ENCODE data around the gene ROBO1. TPM values are rescaled to one million over a fixed set of nuclear protein-coding genes. Genes with fewer than 3 reads are reported as not detected.

The ROBO1 gene
- total RNA-seq, 1 experiment from 2014 or later = 33.9 TPM

- intact Hi-C loops (cut with micrococcal nuclease; ENCODE audit: unreplicated experiment) = no loop called here
- Mint-ChIP-seq H3K4me3 (ENCODE audit: low read depth, unreplicated experiment) (no peak overlapping the region), H3K4me1 (ENCODE audit: low read depth, unreplicated experiment) (peaks cover 6% of the 10 kb centered on the region), H3K27ac (ENCODE audit: unreplicated experiment) (no peak overlapping the region), H3K36me3 (ENCODE audit: insufficient read depth, unreplicated experiment) (no peaks in the 10 kb centered on the region), H3K27me3 (ENCODE audit: unreplicated experiment) (no peaks in the 10 kb centered on the region), H3K9me3 (ENCODE audit: low read depth, unreplicated experiment) (peaks cover 5% of the 10 kb centered on the region)
- CTCF ChIA-PET = no interaction called here
- no peak for DNase-seq
- TF ChIP-seq, protein P1, sequence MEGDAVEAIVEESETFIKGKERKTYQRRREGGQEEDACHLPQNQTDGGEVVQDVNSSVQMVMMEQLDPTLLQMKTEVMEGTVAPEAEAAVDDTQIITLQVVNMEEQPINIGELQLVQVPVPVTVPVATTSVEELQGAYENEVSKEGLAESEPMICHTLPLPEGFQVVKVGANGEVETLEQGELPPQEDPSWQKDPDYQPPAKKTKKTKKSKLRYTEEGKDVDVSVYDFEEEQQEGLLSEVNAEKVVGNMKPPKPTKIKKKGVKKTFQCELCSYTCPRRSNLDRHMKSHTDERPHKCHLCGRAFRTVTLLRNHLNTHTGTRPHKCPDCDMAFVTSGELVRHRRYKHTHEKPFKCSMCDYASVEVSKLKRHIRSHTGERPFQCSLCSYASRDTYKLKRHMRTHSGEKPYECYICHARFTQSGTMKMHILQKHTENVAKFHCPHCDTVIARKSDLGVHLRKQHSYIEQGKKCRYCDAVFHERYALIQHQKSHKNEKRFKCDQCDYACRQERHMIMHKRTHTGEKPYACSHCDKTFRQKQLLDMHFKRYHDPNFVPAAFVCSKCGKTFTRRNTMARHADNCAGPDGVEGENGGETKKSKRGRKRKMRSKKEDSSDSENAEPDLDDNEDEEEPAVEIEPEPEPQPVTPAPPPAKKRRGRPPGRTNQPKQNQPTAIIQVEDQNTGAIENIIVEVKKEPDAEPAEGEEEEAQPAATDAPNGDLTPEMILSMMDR (IDR thresholded peaks at IDR 0.05; ENCODE audit: unreplicated experiment) = no peak
- no TSS peak for BruUV-seq (replicated peaks)
These were observed 203.6 kb downstream of the ROBO1 start for GRCh38 chr3:79564192-79564591.

DNA sequence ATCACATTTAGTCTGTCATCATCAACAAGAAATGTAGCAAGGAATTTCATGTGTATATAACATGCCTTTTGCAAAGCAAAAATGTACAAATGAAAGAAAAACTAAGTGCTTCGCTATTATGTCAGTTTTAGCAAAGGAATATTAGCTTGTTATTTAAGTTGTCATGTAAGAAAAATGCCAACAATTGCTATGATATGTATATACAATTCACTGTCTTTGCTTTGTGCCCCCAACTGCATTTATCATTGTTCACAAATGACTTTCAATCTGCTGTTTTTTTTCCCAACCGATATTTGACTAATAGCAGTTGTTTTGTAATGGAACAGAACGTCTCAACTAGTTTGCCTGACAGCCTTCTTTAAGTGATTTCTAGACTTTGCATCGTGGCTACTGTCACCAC is 207.1 kb downstream of the ROBO1 start:
- H3K4me3 Mint-ChIP-seq (ENCODE audit: low read depth, unreplicated experiment) = no peak overlapping the region
- intact Hi-C loops (cut with micrococcal nuclease; ENCODE audit: unreplicated experiment) = no loop called here
- no peaks in the 10 kb centered on the region for H3K9me3 Mint-ChIP-seq (ENCODE audit: low read depth, unreplicated experiment)
- BruUV-seq (replicated peaks) = no TSS peak
- no peaks in the 10 kb centered on the region for H3K27me3 Mint-ChIP-seq (ENCODE audit: unreplicated experiment)
- H3K4me1 Mint-ChIP-seq (ENCODE audit: low read depth, unreplicated experiment) = no peaks in the 10 kb centered on the region
- TF ChIP-seq, protein P1 (IDR thresholded peaks at IDR 0.05; ENCODE audit: unreplicated experiment) = no peak
- H3K27ac Mint-ChIP-seq (ENCODE audit: unreplicated experiment) = no peak overlapping the region
- no peaks in the 10 kb centered on the region for H3K36me3 Mint-ChIP-seq (ENCODE audit: insufficient read depth, unreplicated experiment)
- CTCF ChIA-PET = no interaction called here
- DNase-seq = no peak

DNA sequence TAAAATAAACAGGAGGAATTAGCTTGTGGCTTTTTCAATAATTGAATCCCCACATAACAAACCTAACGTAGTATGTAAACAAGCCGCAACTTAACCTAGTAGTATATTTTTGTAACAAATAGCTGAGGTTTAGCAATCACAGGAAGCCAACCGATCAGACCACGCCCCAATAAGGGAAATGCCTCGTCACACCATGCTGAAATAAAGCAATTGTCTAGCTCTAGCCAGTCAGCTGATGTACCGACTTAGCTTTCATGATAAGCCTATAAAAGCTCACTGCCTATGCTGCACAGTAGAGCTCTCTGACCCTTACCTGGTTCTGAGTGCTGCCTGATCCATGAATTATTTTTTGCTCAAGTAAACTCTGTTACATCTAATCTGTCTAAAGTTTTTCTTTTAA is 208.9 kb downstream of the ROBO1 start:
- Mint-ChIP-seq H3K27ac (ENCODE audit: unreplicated experiment) (no peak overlapping the region), H3K27me3 (ENCODE audit: unreplicated experiment) (no peaks in the 10 kb centered on the region), H3K4me3 (ENCODE audit: low read depth, unreplicated experiment) (no peak overlapping the region), H3K4me1 (ENCODE audit: low read depth, unreplicated experiment) (no peaks in the 10 kb centered on the region), H3K36me3 (ENCODE audit: insufficient read depth, unreplicated experiment) (no peaks in the 10 kb centered on the region), H3K9me3 (ENCODE audit: low read depth, unreplicated experiment) (no peaks in the 10 kb centered on the region)
- CTCF ChIA-PET = no interaction called here
- no peak for DNase-seq
- TF ChIP-seq, protein P1 (IDR thresholded peaks at IDR 0.05; ENCODE audit: unreplicated experiment) = no peak
- intact Hi-C loops (cut with micrococcal nuclease; ENCODE audit: unreplicated experiment) = no loop called here
- BruUV-seq (replicated peaks) = no TSS peak

DNA sequence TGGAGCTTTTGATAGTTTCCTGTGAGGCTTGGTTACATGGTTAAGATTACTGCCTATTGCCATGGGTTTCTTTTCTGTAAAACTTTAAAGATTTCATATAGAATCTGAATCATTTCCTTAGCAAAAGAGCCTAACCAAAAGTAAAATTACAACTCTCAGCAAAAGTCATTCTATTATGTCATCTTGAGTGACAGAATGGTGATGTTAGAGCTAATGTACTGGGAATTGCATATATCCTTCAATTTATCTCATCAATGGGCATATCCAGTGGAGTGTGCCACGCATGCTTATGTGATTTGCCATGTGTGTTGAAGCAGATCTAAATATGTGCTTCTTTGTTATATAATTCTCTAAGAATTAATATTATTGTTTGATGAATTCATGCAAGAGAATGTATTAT is 212.1 kb downstream of the ROBO1 start:
- no TSS peak for BruUV-seq (replicated peaks)
- no peaks in the 10 kb centered on the region for H3K9me3 Mint-ChIP-seq (ENCODE audit: low read depth, unreplicated experiment)
- intact Hi-C loops (cut with micrococcal nuclease; ENCODE audit: unreplicated experiment) = no loop called here
- no peak for DNase-seq
- no peaks in the 10 kb centered on the region for H3K27me3 Mint-ChIP-seq (ENCODE audit: unreplicated experiment)
- CTCF ChIA-PET = no interaction called here
- no peaks in the 10 kb centered on the region for H3K4me1 Mint-ChIP-seq (ENCODE audit: low read depth, unreplicated experiment)
- no peak overlapping the region for H3K27ac Mint-ChIP-seq (ENCODE audit: unreplicated experiment)
- H3K36me3 Mint-ChIP-seq (ENCODE audit: insufficient read depth, unreplicated experiment) = no peaks in the 10 kb centered on the region
- H3K4me3 Mint-ChIP-seq (ENCODE audit: low read depth, unreplicated experiment) = no peak overlapping the region
- TF ChIP-seq, protein P1 (IDR thresholded peaks at IDR 0.05; ENCODE audit: unreplicated experiment) = no peak

GRCh38 chr3:79551997-79552396 is 215.8 kb downstream of the ROBO1 start:
- H3K27ac Mint-ChIP-seq (ENCODE audit: unreplicated experiment) = no peak overlapping the region
- CTCF ChIA-PET = no interaction called here
- TF ChIP-seq, protein P1 (IDR thresholded peaks at IDR 0.05; ENCODE audit: unreplicated experiment) = no peak
- intact Hi-C loops (cut with micrococcal nuclease; ENCODE audit: unreplicated experiment) = no loop called here
- H3K4me3 Mint-ChIP-seq (ENCODE audit: low read depth, unreplicated experiment) = no peak overlapping the region
- no TSS peak for BruUV-seq (replicated peaks)
- no peaks in the 10 kb centered on the region for H3K27me3 Mint-ChIP-seq (ENCODE audit: unreplicated experiment)
- H3K9me3 Mint-ChIP-seq (ENCODE audit: low read depth, unreplicated experiment) = no peaks in the 10 kb centered on the region
- H3K36me3 Mint-ChIP-seq (ENCODE audit: insufficient read depth, unreplicated experiment) = no peaks in the 10 kb centered on the region
- H3K4me1 Mint-ChIP-seq (ENCODE audit: low read depth, unreplicated experiment) = no peaks in the 10 kb centered on the region
- DNase-seq = no peak
